NCI-H2029 (cell line): Measurements from ENCODE around the gene CFDP1.
"Not testable (repeated sequence)": the region's sequence is repeated elsewhere in the genome, so short reads cannot be mapped to it uniquely, and the experiment has no call there.

Experiments used
- DNase-seq: peaks from one replicate; lab custom pipeline; 2025; lab: John Stamatoyannopoulos, UW

Gene CFDP1

GRCh38 chr16:75458439-75458838 is 25.1 kb upstream of the CFDP1 start:
- DNase-seq: no peak

- DNase-seq: peak; percentile 10
These were observed 24.7 kb upstream of the CFDP1 start for GRCh38 chr16:75458029-75458428.

DNA sequence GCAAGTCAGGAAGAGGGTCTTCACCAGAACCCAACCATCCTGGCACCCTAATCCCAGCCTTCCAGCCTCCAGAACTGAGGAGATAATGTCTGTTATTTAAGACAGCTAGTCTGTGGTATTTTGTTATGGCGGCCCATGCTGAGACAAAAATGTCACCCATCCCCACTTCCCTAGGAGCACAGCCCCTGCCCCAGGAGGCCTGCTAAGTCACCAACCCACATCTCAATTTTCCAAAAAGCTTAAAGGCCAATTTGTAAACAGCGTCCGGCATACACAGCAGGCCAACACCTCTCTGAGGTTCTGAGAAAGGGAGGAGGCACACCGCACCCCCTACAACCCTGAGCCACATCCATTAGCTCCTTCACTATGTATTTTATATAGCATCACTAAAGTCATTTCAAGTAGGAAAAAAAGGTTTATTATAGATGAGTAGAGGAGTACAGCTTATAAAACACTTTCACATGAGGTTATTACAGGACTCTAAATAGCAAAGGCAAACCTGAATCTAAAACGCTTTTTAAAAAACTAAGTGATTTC is 24.2 kb upstream of the CFDP1 start:
- no peak for DNase-seq

DNA sequence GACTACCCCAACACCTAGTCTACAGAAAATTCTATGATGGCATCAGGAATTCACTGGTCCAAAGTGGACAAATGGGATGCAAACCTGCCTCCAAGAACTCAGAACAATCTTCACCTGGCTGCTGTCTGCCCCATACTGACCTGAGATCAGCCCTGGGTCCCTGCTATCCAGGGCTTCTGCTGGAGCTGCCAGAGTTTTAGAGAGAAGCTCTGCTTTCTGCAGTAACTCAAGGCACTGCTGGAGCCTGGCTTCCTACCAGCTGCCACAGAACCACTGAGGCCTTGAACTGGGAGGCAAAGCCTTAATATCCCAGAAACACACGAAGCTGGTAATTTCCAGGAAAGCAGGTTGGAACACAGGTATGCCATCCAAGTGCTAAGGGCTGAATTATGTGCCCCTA is 23.7 kb upstream of the CFDP1 start:
- DNase-seq: no peak

DNA sequence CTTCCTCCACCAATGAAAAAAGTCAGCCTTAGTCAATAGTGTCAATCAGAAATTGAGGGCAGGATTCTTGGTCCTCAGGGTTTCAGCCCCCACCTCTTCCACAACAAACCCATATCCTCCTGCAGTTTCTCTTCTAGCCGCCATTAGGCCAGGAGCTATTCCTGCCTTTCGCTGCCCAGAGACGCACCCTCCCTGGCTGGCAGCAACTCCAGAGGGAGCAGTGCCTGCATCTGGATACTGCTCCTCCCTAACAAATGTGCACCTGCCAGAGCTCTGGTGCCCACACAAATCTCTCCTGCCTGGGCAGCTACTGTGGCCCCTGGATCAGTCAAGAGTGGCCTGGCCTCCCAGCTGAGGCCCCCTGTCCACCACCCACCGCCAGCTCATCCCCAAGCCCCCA is 23.2 kb upstream of the CFDP1 start:
- not testable (repeated sequence) for DNase-seq

GRCh38 chr16:75455677-75456076 is 22.4 kb upstream of the CFDP1 start:
- DNase-seq: no peak

- no peak for DNase-seq
These were observed 19.3 kb upstream of the CFDP1 start for GRCh38 chr16:75452464-75453190.

DNA sequence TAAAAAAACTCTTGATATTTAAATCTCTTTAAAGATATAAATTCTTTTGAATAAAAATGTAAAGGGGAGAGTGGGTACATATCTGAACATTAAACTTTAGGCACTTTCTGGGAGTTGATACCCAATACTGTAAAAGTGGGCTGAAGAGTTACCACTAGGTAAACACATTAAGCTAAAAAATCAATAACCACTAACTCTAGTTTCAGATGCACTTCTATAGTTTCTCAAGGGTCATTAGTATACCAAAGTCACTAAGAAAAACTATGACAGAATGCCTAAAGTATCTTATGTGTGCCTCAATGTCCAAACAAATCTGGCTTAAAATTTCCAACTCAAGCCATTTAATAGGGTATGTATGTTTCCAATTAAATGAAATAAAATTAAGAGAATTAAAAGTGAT is 13.1 kb upstream of the CFDP1 start:
- no peak for DNase-seq

- no peak for DNase-seq
These were observed 12.0 kb upstream of the CFDP1 start for GRCh38 chr16:75445298-75445697.

DNA sequence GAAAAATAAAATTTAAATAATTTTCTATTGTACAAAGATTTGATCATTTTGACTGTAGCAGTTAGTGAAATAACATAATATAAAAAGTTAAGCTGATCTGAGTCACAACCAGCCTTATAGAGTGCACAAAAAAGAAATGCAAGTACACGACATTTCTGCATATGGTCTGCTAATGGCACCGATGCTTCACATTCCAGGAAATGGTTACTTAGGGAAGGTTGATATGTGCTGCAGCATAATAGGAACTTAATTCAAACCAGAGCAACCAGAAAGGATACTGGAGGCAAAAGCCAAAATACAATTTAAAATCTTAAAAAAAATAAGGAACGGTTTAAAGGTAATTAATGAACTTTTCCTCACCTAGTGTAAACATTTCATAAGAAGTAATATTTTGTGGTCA is 10.0 kb upstream of the CFDP1 start:
- no peak for DNase-seq

- peak; percentile 66 for DNase-seq
These were observed 570 bp upstream of the CFDP1 start for GRCh38 chr16:75433732-75434413.

DNA sequence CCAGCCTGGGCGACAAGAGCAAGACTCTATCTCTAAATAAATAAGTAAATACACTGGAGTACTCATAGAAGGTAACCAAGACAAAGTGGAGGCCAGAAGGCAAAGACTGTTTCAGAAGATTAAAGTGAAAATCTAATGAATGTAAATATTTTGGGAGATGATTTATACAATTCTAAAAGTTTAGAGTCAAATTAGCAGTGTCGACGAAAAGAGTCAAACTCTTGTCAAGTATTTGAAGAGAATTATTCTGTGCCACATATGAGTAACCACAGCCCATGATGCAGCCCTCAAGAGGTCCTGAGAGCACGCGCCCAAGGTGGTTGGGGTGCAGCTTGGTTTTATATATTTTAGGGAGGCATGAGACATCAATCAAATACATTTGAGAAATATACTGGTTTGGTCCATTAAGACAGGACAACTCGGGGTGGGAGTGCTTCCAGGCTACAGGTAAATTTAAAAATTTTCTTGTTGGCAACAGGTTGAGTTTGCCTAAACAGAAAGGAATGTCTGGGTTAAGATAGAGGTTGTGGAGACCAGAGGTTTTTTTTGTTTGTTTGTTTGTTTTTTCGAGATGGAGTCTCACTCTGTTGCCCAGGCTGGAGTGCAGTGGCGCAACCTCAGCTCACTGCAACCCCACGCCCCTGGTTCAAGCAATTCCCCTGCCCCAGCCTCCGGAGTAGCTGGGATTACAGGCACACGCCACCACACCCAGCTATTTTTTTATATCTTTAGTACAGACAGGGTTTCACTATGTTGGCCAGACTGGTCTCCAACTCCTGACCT is 3.5 kb downstream of the CFDP1 start:
- no peak for DNase-seq

DNA sequence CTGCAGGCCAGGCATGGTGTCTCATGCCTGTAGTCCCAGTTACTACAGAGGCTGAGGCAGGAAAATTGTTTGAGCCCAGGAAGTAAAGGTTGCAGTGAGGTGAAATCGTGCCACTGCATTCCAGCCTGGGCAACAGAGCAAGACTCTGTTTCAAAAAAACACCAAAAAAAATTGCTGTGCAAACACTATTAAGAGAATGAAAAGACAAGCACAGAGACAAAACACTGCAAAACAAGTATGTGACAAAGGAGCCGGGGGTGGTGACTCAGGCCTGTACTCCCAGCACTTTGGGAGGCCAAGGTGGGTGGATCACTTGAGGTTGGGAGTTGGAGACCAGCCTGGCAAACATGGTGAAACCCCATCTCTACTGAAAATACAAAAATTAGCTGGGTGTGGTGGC is 6.8 kb downstream of the CFDP1 start:
- DNase-seq: not testable (repeated sequence)

- not testable (repeated sequence) for DNase-seq
These were observed 9.1 kb downstream of the CFDP1 start for GRCh38 chr16:75424105-75424762.

DNA sequence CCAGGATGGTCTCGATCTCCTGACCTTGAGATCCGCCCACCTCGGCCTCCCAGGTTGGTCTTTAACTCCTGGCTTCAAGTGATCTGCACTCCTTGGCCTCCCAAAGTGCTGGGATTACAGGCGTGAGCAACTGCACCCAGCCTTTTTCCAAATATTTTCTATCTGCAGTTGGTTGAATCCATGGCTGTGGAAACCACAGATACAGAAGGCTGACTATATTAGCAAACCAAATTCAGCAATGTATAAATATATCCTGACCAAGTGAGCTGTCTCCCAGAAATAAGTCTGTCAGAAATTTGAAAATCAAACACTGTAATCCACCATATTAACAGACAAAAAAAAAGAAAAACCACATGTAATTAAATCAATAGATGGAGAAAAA is 9.6 kb downstream of the CFDP1 start:
- DNase-seq: no peak

GRCh38 chr16:75421820-75422126 is 11.5 kb downstream of the CFDP1 start:
- DNase-seq: no peak

DNA sequence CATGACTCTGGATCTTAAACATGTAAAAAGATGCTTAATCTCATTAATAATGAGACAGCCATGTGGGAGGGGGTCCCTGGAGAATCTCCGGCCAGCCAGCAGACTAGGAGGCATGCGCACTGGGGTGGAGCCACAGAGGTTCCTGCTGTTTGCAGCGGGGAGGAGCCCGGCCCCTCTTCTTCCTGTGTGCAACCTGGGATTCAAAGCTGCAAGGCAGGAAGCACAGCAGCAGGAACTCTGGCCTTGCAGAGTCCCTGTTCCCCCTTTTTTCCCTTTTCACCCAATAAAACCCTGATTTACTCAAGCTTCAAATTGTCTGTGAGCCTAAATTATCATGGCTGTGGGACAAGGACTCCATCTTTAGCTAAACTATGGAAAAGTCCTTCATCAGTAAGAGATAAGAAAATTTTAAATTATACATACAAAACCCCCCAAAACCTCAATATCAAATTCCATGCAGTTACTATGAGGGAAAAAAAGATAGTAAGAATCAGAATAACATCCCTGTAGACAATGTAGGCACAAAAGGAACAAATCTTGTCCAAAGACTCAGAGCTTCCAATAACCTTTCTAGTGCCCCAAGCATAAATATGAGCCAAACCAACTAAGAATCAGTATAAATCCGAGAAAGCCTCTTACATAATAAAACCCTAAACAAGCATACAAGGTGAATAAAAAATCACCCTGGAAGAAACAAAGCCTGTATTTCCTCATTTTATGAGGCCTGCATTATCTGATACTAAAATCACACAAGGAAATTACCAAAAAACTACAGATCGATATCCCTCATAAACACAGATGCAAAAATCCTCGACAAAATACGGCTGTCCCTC is 12.1 kb downstream of the CFDP1 start:
- DNase-seq: no peak

DNA sequence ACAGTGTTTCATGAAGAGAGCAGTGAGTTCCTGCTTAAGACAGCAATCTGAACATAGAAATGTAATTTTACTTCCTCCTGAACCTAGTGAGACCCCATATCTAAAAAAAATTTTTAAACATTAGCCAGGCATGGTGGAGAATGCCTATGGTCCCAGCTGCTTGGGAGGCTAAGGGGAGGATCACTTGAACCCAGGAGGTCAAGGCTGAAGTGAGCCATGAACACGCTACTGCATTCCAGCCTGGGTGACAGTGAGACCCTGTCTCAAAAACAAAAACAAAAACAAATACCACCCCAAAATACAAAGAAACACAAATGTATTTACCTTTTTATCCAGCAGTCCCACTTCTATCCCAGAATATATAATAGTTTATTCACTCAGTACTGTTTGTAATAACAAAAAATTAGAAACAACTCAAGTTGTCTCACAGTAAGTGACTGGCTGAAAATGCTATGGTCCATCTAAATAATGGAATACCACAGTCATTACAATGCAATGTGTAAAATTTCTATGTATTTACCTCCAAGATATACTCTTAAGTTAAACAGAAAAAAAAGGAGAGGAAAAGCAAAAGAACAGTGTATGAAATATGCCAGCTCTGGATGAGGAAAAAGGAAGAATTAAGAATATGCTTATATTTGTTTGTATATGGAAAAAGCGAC is 16.3 kb downstream of the CFDP1 start:
- no peak for DNase-seq

GRCh38 chr16:75415169-75415905 is 18.0 kb downstream of the CFDP1 start:
- DNase-seq: no peak

GRCh38 chr16:75413951-75414350 is 19.4 kb downstream of the CFDP1 start:
- no peak for DNase-seq
